GM10266 (cell line): ENCODE data around the gene FARP1.
"Not testable (repeated sequence)": the region's sequence is repeated elsewhere in the genome, so short reads cannot be mapped to it uniquely, and the experiment has no call there.

ENCODE experiments used
- DNase-seq: peaks from one replicate; pipeline ENCODE4 v3.0.0; 2012; ENCODE audit errors: extremely low spot score
- CTCF ChIP-seq: IDR thresholded peaks from 2 replicates; pipeline ENCODE4 v1.5.1; 2012; ENCODE audit warnings: mild to moderate bottlenecking, low read depth; ENCODE audit not compliant: control insufficient read depth, insufficient read depth; ENCODE audit errors: missing control alignments

The FARP1 gene

DNA sequence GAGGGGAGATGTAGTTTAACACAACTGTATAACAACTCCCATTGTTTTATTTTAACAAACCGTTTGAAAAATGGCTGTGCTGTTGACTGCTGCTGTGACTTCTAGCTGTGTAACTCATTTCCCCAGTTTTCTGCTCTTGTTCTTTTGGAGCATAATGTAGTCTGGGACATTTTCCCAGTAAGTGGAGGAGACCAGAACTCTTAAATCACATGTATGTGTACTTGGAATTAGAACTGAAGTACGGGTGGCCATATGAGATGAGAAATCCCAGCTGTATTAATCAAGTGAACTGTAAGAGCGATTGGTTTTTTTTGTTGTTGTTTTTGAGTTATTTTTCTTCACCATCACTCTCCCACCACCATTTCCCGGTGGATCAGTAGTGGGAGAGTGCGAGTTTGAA, 83.6 kb downstream of the FARP1 start:
- DNase-seq, result no peak
- TF ChIP-seq CTCF, result no peak

GRCh38 chr13:98228661-98229341, 85.9 kb downstream of the FARP1 start:
- TF ChIP-seq CTCF, result no peak
- DNase-seq, result no peak

DNA sequence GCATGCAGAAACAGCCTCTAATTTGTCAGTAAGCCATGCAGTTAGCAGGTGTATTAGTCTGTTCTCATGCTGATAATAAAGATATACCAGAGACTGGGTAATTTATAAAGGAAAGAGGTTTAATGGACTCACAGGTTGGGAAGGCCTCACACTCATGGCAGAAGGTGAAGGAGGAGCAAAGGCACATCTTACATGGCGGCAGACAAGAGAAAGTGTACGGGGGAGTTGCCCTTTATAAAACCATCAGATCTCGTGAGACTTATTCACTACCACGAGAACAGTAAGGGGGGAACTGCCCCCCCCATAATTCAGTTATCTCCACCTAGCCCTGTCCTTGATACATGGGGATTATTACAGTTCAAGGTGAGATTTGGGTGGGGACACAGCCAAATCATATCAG, 87.9 kb downstream of the FARP1 start:
- DNase-seq, result not testable (repeated sequence)

- no peak for TF ChIP-seq CTCF
- DNase-seq, result no peak
Observed at GRCh38 chr13:98232456-98232855, 89.6 kb downstream of the FARP1 start.

DNA sequence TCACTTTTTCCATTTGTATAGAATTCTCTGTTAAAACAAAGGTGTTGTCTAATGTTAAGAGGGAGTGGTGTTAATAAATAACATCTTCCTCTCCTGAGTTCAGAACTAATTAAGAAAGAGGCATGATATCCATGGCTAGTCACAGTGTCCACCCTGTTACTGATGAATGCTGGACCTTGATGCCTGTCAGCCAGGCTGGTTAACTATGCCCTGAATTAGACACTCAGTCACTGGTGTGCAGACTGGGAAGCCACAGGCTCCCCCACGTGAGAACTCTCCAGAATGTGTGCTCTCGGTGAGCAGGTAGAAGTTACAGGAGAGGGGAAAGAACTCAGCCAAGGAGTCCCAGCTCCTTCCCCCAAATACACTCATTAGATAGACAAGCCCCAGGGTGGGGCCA, 90.2 kb downstream of the FARP1 start:
- no peak for TF ChIP-seq CTCF
- no peak for DNase-seq

DNA sequence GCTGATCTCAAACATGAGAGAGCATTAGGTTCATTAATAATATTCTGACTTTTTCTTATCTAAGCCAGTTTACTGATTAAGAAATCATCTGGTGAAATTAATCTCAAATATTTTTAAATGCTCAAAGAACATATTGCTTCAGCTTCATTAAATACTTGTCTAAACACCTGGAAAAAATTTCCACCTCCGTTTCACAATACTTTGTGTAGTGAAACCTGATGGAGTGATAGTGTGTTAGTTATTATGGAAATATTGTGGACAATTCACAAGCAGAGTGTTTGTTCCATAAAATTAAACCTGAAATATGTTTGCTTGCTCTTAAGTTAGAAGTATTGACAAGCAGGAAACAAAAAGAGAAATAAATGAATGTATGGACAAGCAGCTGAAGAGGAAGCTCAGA, 91.5 kb downstream of the FARP1 start:
- TF ChIP-seq CTCF, result no peak
- DNase-seq, result no peak

DNA sequence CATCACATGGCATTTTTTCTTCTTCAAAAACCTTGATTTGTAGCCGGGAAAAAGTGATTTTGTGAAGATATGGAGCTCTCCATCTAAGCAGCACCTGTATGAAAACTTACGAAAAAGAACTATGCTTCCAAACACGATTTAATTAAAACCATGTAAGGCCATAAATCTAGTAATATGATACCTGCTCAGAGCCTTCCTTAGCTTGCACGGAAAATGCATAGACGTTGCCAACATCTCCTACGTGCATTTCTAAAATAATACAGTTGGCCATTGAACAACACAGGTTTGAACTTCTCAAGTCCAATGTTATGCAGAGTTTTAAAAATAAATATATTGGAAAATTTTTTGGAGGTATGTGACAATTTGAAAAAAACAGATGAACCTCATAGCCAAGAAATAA, 93.3 kb downstream of the FARP1 start:
- no peak for TF ChIP-seq CTCF

GRCh38 chr13:98237331-98237730, 94.4 kb downstream of the FARP1 start:
- DNase-seq, result no peak
- no peak for TF ChIP-seq CTCF

More for the DNA sequence above, 93.3 kb downstream of the FARP1 start:
- DNase-seq, result no peak
